ENCODE measurements around the gene INAVA. TPM values are rescaled to one million over a fixed set of nuclear protein-coding genes. Genes with fewer than 3 reads are reported as not detected.

The INAVA gene
- total and polyA plus RNA-seq, 2 experiments from 2014 or later = 51.0 to 79.7 TPM

DNA sequence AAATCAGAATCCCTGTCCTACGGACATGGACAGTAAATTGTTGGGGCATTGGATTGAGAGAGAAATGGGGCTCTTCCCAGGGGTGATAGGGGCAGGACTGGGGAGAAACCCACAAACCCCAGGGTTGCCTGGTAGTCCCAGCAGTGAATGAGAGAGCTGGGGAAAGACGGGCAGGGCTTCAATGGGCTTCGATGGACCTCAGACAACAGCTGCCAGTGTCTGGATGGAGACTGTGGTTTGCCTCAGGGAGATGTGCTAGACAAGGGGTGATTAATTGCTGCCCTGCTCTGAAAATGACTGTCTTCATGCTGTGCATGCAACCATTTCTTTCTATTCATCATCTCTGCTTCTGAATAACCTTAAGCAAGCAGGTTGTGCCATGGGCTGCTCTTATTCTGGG is 14.5 kb upstream of the INAVA start:
- Histone ChIP-seq H2AFZ (no peak overlapping the region), H3K9me3 (ENCODE audit: low read depth) (no peaks in the 10 kb centered on the region), H3K79me2 (no peaks in the 10 kb centered on the region), H3K27me3 (no peaks in the 10 kb centered on the region), H3K4me1 (ENCODE audit: insufficient read depth) (no peaks in the 10 kb centered on the region), H4K20me1 (ENCODE audit: insufficient read depth, poor library complexity, severe bottlenecking) (no peaks in the 10 kb centered on the region), H3K27ac (no peak overlapping the region), H3K36me3 (replicated peaks; ENCODE audit: insufficient read depth, low read depth) (no peaks in the 10 kb centered on the region), H3K4me2 (no peak overlapping the region), H3K4me3 (no peak overlapping the region), H3K9me2 (replicated peaks; ENCODE audit: insufficient read depth) (no peaks in the 10 kb centered on the region)
- WGBS (ENCODE audit: low lambda C conversion rate, missing lambda C conversion rate) = 44% methylated on average over 3 of the region's 3 CpGs
- no peak for DNase-seq (ENCODE audit: low spot score)
- TF ChIP-seq, protein P1, sequence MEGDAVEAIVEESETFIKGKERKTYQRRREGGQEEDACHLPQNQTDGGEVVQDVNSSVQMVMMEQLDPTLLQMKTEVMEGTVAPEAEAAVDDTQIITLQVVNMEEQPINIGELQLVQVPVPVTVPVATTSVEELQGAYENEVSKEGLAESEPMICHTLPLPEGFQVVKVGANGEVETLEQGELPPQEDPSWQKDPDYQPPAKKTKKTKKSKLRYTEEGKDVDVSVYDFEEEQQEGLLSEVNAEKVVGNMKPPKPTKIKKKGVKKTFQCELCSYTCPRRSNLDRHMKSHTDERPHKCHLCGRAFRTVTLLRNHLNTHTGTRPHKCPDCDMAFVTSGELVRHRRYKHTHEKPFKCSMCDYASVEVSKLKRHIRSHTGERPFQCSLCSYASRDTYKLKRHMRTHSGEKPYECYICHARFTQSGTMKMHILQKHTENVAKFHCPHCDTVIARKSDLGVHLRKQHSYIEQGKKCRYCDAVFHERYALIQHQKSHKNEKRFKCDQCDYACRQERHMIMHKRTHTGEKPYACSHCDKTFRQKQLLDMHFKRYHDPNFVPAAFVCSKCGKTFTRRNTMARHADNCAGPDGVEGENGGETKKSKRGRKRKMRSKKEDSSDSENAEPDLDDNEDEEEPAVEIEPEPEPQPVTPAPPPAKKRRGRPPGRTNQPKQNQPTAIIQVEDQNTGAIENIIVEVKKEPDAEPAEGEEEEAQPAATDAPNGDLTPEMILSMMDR (IDR thresholded peaks at IDR 0.05; ENCODE audit: poor library complexity) = no peak

DNA sequence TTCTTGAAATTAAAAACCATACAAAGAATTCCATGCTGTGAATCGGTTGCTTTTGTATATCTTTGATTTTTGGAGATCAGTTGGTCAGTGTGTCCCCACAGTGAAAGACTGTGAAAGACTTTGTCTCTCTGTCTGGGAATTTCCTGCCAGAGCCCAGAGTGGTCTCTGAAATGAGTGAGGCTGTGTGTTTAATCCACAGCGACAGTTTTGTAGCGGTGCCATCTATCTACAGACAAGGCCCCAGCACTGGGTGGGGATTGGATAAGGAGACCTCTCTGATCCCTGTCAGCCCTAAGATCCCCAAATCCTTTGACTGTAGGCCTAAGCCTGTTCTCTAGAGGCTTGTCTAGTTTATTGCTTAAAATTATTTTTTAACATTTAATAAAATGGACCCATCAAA is 11.6 kb upstream of the INAVA start:
- no peaks in the 10 kb centered on the region for H3K9me3 ChIP-seq (ENCODE audit: low read depth)
- H3K36me3 ChIP-seq (replicated peaks; ENCODE audit: insufficient read depth, low read depth) = no peaks in the 10 kb centered on the region
- 89% methylated on average over 3 of the region's 3 CpGs for WGBS (ENCODE audit: low lambda C conversion rate, missing lambda C conversion rate)
- H3K9me2 ChIP-seq (replicated peaks; ENCODE audit: insufficient read depth) = no peaks in the 10 kb centered on the region
- H3K4me3 ChIP-seq = no peak overlapping the region
- H3K4me1 ChIP-seq (ENCODE audit: insufficient read depth) = no peaks in the 10 kb centered on the region
- DNase-seq (ENCODE audit: low spot score) = no peak
- no peaks in the 10 kb centered on the region for H4K20me1 ChIP-seq (ENCODE audit: insufficient read depth, poor library complexity, severe bottlenecking)
- H3K27me3 ChIP-seq = no peaks in the 10 kb centered on the region
- no peaks in the 10 kb centered on the region for H3K79me2 ChIP-seq
- H3K4me2 ChIP-seq = no peak overlapping the region
- H3K27ac ChIP-seq = no peak overlapping the region
- no peak overlapping the region for H2AFZ ChIP-seq
- TF ChIP-seq, protein P1 (IDR thresholded peaks at IDR 0.05; ENCODE audit: poor library complexity) = no peak
- no peak for TF ChIP-seq EZH2phosphoT487 (IDR thresholded peaks at IDR 0.05; ENCODE audit: low read depth, severe bottlenecking, unreplicated experiment)
- no peak for TF ChIP-seq EZH2 (IDR thresholded peaks at IDR 0.05; ENCODE audit: borderline replicate concordance)

DNA sequence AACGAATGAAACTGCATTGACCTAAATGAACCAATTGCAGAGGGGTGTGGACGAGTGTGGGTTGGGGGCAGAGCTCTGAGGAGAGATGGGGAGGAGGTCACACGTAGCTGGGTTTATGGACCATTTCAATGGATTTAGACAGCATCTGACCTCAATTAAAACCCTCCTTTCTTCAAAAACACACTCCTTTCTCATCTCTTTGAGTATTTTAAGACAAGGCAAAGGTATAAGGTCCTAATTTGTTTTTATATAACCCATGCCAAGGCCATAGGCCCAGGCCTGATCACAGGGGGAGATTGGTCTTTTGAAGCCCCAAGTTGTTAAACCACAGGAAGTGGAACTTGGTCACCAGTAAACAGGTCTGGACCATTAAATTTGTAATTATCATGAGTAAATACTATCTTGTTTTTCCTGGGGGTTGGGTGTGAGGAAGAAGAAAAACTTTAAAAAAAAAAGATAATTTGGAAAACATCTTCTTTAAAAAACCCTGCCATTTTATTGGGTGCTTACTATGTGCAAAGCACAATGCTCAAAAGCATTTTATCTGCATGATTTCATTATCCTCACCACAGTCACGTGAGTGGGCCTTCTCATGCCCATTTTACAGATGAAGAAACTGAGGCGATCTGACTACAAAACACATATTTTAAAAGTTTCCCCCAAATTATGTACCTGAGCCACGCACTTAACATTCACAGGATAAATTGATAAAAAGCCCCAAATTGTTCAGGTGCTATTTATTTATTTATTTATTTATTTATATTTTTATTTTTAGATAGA is 8.9 kb upstream of the INAVA start:
- no peak for DNase-seq (ENCODE audit: low spot score)
- H3K4me2 ChIP-seq = no peak overlapping the region
- H3K9me3 ChIP-seq (ENCODE audit: low read depth) = no peaks in the 10 kb centered on the region
- no peaks in the 10 kb centered on the region for H3K9me2 ChIP-seq (replicated peaks; ENCODE audit: insufficient read depth)
- H3K36me3 ChIP-seq (replicated peaks; ENCODE audit: insufficient read depth, low read depth) = no peaks in the 10 kb centered on the region
- 87% methylated on average over 6 of the region's 6 CpGs for WGBS (ENCODE audit: low lambda C conversion rate, missing lambda C conversion rate)
- no peaks in the 10 kb centered on the region for H3K4me1 ChIP-seq (ENCODE audit: insufficient read depth)
- H2AFZ ChIP-seq = no peak overlapping the region
- H3K27ac ChIP-seq = no peak overlapping the region
- H3K27me3 ChIP-seq = no peaks in the 10 kb centered on the region
- H3K4me3 ChIP-seq = no peak overlapping the region
- no peaks in the 10 kb centered on the region for H4K20me1 ChIP-seq (ENCODE audit: insufficient read depth, poor library complexity, severe bottlenecking)
- peaks cover 8% of the 10 kb centered on the region for H3K79me2 ChIP-seq
- TF ChIP-seq, protein P1 (IDR thresholded peaks at IDR 0.05; ENCODE audit: poor library complexity) = no peak
- TF ChIP-seq EZH2phosphoT487 (IDR thresholded peaks at IDR 0.05; ENCODE audit: low read depth, severe bottlenecking, unreplicated experiment) = no peak
- TF ChIP-seq EZH2 (IDR thresholded peaks at IDR 0.05; ENCODE audit: borderline replicate concordance) = no peak
